ENCODE measurements around the gene CCDC126.

Gene CCDC126

GRCh38 chr7:23607866-23608265 is 10.7 kb downstream of the CCDC126 start:
- H3K4me1 Mint-ChIP-seq = peaks cover 19% of the 10 kb centered on the region
- no peaks in the 10 kb centered on the region for H3K27me3 Mint-ChIP-seq
- no peak overlapping the region for H3K27ac Mint-ChIP-seq
- no peaks in the 10 kb centered on the region for H3K9me3 Mint-ChIP-seq
- H3K36me3 Mint-ChIP-seq = peaks cover 65% of the 10 kb centered on the region
- ATAC-seq = no peak
- no peak overlapping the region for H3K4me3 Mint-ChIP-seq

GRCh38 chr7:23615331-23615730 is 18.1 kb downstream of the CCDC126 start:
- Mint-ChIP-seq H3K4me1 (no peaks in the 10 kb centered on the region), H3K27ac (no peak overlapping the region), H3K27me3 (no peaks in the 10 kb centered on the region), H3K4me3 (no peak overlapping the region), H3K36me3 (peaks cover 85% of the 10 kb centered on the region), H3K9me3 (peaks cover 20% of the 10 kb centered on the region)
- ATAC-seq = no peak

- no peak overlapping the region for H3K4me3 Mint-ChIP-seq
- H3K27ac Mint-ChIP-seq = no peak overlapping the region
- peaks cover 80% of the 10 kb centered on the region for H3K36me3 Mint-ChIP-seq
- H3K9me3 Mint-ChIP-seq = peaks cover 20% of the 10 kb centered on the region
- no peaks in the 10 kb centered on the region for H3K27me3 Mint-ChIP-seq
- peaks cover 1% of the 10 kb centered on the region for H3K4me1 Mint-ChIP-seq
- no peak for ATAC-seq
Observed at GRCh38 chr7:23616593-23616992, 19.4 kb downstream of the CCDC126 start.

GRCh38 chr7:23617482-23617881 is 20.3 kb downstream of the CCDC126 start:
- ATAC-seq = no peak
- H3K4me1 Mint-ChIP-seq = peaks cover 10% of the 10 kb centered on the region
- peaks cover 82% of the 10 kb centered on the region for H3K36me3 Mint-ChIP-seq

GRCh38 chr7:23618241-23618640 is 21.1 kb downstream of the CCDC126 start:
- H3K36me3 Mint-ChIP-seq = peaks cover 77% of the 10 kb centered on the region
- H3K9me3 Mint-ChIP-seq = peaks cover 20% of the 10 kb centered on the region
- no peak overlapping the region for H3K4me3 Mint-ChIP-seq
- H3K4me1 Mint-ChIP-seq = peaks cover 11% of the 10 kb centered on the region
- H3K27ac Mint-ChIP-seq = no peak overlapping the region
- no peaks in the 10 kb centered on the region for H3K27me3 Mint-ChIP-seq
- ATAC-seq = no peak

More at GRCh38 chr7:23617482-23617881, 20.3 kb downstream of the CCDC126 start:
- no peak overlapping the region for H3K27ac Mint-ChIP-seq
- H3K27me3 Mint-ChIP-seq = no peaks in the 10 kb centered on the region
- no peak overlapping the region for H3K4me3 Mint-ChIP-seq
- peaks cover 20% of the 10 kb centered on the region for H3K9me3 Mint-ChIP-seq

GRCh38 chr7:23619141-23619540 is 22.0 kb downstream of the CCDC126 start:
- H3K9me3 Mint-ChIP-seq = peaks cover 20% of the 10 kb centered on the region
- H3K27me3 Mint-ChIP-seq = no peaks in the 10 kb centered on the region
- H3K27ac Mint-ChIP-seq = no peak overlapping the region
- peaks cover 11% of the 10 kb centered on the region for H3K4me1 Mint-ChIP-seq
- no peak for ATAC-seq
- H3K36me3 Mint-ChIP-seq = peaks cover 69% of the 10 kb centered on the region
- H3K4me3 Mint-ChIP-seq = no peak overlapping the region

- ATAC-seq = no peak
- Mint-ChIP-seq H3K9me3 (peaks cover 6% of the 10 kb centered on the region), H3K27ac (no peak overlapping the region), H3K27me3 (no peaks in the 10 kb centered on the region), H3K36me3 (peaks cover 44% of the 10 kb centered on the region), H3K4me1 (peaks cover 16% of the 10 kb centered on the region), H3K4me3 (no peak overlapping the region)
Observed at GRCh38 chr7:23622506-23622925, 25.3 kb downstream of the CCDC126 start.

- Mint-ChIP-seq H3K27me3 (no peaks in the 10 kb centered on the region), H3K9me3 (no peaks in the 10 kb centered on the region), H3K36me3 (peaks cover 16% of the 10 kb centered on the region), H3K27ac (no peak overlapping the region), H3K4me3 (no peak overlapping the region), H3K4me1 (peaks cover 11% of the 10 kb centered on the region)
- no peak for ATAC-seq
Observed at GRCh38 chr7:23628370-23628769, 31.2 kb downstream of the CCDC126 start.

- Mint-ChIP-seq H3K4me1 (peaks cover 6% of the 10 kb centered on the region), H3K27ac (no peak overlapping the region), H3K9me3 (no peaks in the 10 kb centered on the region), H3K27me3 (no peaks in the 10 kb centered on the region), H3K4me3 (no peak overlapping the region), H3K36me3 (peaks cover 18% of the 10 kb centered on the region)
- no peak for ATAC-seq
Observed at GRCh38 chr7:23633417-23633816, 36.2 kb downstream of the CCDC126 start.

- Mint-ChIP-seq H3K36me3 (peaks cover 9% of the 10 kb centered on the region), H3K9me3 (no peaks in the 10 kb centered on the region), H3K27ac (no peak overlapping the region), H3K4me1 (no peaks in the 10 kb centered on the region), H3K4me3 (no peak overlapping the region), H3K27me3 (no peaks in the 10 kb centered on the region)
- ATAC-seq = no peak
Observed at GRCh38 chr7:23645822-23646221, 48.6 kb downstream of the CCDC126 start.

- Mint-ChIP-seq H3K4me3 (no peak overlapping the region), H3K27ac (no peak overlapping the region), H3K36me3 (peaks cover 31% of the 10 kb centered on the region), H3K27me3 (no peaks in the 10 kb centered on the region), H3K9me3 (peaks cover 24% of the 10 kb centered on the region), H3K4me1 (no peaks in the 10 kb centered on the region)
- no peak for ATAC-seq
Observed at GRCh38 chr7:23653942-23654341, 56.8 kb downstream of the CCDC126 start.

GRCh38 chr7:23654508-23654907 is 57.3 kb downstream of the CCDC126 start:
- H3K27ac Mint-ChIP-seq = no peak overlapping the region
- H3K4me1 Mint-ChIP-seq = no peaks in the 10 kb centered on the region
- peaks cover 33% of the 10 kb centered on the region for H3K36me3 Mint-ChIP-seq
- ATAC-seq = no peak
- H3K27me3 Mint-ChIP-seq = no peaks in the 10 kb centered on the region
- peaks cover 26% of the 10 kb centered on the region for H3K9me3 Mint-ChIP-seq
- no peak overlapping the region for H3K4me3 Mint-ChIP-seq

GRCh38 chr7:23655433-23655832 is 58.3 kb downstream of the CCDC126 start:
- ATAC-seq = no peak
- H3K4me1 Mint-ChIP-seq = no peaks in the 10 kb centered on the region
- peaks cover 33% of the 10 kb centered on the region for H3K36me3 Mint-ChIP-seq
- H3K27ac Mint-ChIP-seq = no peak overlapping the region
- H3K9me3 Mint-ChIP-seq = peaks cover 27% of the 10 kb centered on the region
- no peak overlapping the region for H3K4me3 Mint-ChIP-seq
- H3K27me3 Mint-ChIP-seq = no peaks in the 10 kb centered on the region

- H3K4me1 Mint-ChIP-seq = no peaks in the 10 kb centered on the region
- H3K27me3 Mint-ChIP-seq = no peaks in the 10 kb centered on the region
- peaks cover 18% of the 10 kb centered on the region for H3K9me3 Mint-ChIP-seq
- H3K4me3 Mint-ChIP-seq = no peak overlapping the region
- no peak for ATAC-seq
- peaks cover 18% of the 10 kb centered on the region for H3K36me3 Mint-ChIP-seq
- no peak overlapping the region for H3K27ac Mint-ChIP-seq
Observed at GRCh38 chr7:23658831-23659427, 61.7 kb downstream of the CCDC126 start.

- Mint-ChIP-seq H3K9me3 (peaks cover 9% of the 10 kb centered on the region), H3K27me3 (no peaks in the 10 kb centered on the region), H3K36me3 (peaks cover 12% of the 10 kb centered on the region), H3K27ac (no peak overlapping the region), H3K4me3 (no peak overlapping the region), H3K4me1 (no peaks in the 10 kb centered on the region)
- ATAC-seq = no peak
Observed at GRCh38 chr7:23661385-23661784, 64.2 kb downstream of the CCDC126 start.

- H3K9me3 Mint-ChIP-seq = peaks cover 7% of the 10 kb centered on the region
- H3K27ac Mint-ChIP-seq = no peak overlapping the region
- no peaks in the 10 kb centered on the region for H3K4me1 Mint-ChIP-seq
- no peaks in the 10 kb centered on the region for H3K27me3 Mint-ChIP-seq
- peaks cover 6% of the 10 kb centered on the region for H3K36me3 Mint-ChIP-seq
- H3K4me3 Mint-ChIP-seq = no peak overlapping the region
- ATAC-seq = no peak
Observed at GRCh38 chr7:23662124-23662983, 65.2 kb downstream of the CCDC126 start.
